HG02870 (cell line): ENCODE measurements around the gene COL16A1.

Source experiments
- ATAC-seq: cut with Tn5 transposase; IDR thresholded peaks from one replicate; pipeline ENCODE4 v1.9.1; 2021; ENCODE audit warnings: mild to moderate bottlenecking, moderate library complexity; ENCODE audit not compliant: unreplicated experiment

Gene COL16A1

DNA sequence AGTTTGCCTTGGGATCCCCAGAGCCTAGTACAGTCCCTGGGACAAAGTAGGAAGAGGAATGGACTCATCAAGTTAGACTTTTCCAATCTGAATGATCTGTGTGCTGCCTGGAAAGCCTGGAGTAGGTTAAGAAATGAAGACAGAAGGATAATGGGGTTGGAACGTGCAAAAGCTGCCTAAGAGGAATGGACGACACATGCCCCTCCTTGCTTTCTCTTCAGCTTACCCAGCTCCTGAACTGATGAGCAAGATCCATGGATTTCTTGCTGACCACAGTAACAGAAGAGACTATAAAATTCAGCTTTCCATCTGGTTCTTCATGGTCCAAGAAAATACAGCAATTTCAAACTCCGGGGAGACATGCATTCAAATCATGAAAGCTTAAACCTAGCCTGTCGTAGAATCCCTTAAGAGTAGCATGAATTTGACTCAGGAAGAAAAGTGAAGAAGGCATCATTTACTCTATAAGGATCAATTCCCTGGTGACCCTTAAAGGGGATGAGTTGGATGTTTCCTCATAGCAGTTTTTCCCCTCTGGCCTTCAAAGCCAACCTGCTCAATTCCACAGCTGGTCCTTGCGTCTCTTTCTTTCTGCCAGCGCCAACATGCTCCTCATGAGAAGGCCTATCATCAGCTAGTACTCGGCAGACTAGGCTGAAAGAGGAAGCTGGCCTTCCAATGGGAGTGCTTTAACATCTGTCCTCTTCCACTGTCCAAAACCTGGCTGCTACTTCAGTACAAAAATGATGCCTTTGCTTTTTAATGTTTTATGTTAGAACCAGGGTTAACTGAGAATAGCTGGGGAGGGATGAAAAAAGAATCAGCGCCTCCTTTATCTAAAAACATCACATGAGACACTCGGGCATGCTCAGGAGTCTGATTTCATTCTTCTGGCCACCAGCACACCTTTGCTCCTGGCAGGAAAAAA lies 53.4 kb downstream of the COL16A1 start:
- no peak for ATAC-seq

DNA sequence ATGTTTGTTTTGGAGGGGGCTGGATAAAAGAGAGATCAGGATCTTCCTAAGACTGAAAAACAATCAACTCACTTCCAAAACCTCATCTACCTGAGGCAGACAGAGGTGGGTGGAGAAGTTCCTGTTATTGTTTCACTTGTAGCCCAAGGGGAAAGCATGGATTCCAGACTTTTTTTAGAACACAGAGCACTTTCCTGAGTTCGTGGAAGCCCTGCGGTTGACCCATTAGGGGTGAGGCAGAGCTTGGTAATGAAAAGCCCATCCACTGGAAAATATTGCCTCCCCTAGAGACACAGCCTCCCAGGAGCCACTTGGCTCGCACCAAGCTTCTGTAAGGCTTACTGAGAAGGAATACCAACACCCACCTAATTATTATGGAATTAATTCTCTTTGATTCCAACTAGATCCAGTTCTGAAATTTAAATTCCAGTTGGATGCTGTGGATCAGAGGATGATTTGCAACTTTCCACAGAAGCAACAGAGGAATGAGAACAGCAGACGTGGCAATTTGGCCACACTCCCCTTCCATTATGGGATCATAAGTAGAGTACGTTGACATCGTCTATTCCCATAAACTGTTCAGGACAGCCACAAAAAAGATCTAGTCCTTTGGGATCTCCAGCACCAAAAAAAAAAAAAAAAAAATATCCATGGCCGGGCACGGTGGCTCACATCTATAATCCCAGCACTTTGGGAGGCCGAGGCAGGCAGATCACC lies 55.0 kb downstream of the COL16A1 start:
- no peak for ATAC-seq

DNA sequence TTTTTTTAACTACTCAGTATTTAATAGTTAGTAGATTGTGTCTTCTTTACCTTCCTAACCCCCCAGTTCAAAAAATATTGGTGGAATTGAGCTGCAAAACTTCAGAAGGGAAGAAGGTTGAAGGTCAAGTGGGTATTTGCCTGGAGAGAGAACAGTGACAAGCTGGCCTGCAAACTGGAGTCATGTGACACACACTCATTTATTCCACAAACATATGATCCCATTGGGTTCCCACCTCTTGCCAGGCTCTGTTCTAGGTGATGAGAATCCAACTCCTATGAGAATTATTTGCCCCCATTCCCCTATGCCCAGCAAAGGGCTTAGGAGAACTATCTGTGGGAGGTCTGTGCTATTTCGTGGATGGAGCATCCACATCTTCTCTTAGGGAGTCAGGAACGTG lies 55.6 kb downstream of the COL16A1 start:
- ATAC-seq = no peak

DNA sequence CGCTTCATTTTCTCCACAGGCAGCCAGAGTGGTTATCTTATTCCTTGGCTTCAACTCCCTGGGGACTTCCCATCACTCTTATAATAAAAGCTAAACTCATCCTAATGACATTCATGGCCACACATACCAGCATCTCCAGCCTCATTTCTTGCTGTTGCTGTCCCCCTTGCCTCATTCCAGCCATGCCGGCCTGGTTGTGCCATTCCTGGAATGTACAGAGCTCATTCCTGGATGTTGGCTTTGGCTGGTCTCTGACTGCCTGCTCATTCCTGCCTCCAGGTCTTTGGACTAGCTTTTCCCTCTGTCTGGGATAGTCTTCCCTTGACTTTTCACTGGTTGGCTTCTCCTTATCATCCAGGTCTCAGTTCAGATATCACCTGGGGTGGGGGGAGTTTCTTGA lies 56.7 kb downstream of the COL16A1 start:
- ATAC-seq = no peak

DNA sequence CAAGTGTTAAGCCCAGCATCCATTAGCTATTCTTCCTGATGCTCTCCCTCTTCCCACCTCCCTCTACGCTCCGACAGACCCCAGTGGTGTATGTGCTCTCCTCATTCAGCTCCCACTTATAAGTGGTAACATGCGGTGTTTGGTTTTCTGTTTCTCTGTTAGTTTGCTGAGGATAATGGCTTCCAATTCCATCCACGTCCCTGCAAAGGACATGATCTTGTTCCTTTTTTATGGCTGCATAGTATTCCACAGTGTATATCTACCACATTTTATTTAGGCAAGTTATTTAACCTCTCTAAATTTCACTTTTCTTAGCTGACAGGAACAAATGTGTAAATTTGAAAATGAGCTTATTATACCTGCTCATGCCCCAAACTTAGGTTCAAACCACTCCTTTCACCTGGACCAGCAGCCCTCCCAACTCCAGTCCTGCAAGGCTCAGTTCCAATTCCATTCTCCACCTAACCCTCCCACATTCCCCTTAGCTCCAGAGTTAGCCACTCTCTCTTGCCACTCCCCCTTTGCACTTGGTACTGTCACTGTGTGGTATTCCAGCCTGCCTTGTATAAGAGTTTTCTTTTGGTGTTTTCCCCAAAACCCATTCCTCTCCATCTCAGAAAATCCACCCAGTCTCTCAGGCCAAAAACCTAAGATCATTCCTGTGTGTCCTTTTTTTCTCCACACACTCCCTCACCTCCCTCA lies 57.4 kb downstream of the COL16A1 start:
- no peak for ATAC-seq

DNA sequence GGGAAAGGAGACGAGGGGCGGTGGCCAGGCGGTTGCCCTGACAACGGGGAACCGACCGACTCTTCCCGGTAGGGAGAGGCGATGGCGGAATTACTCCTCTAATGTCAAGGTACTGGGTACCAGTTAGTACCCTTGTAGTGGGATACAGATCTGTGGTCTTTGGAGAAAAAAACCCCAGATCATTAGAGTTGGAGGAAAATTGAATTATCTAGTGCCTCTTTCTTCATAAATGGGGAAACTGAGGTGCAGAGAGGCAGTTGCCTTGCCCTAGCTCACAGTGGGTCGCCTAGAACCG lies 58.6 kb downstream of the COL16A1 start:
- no peak for ATAC-seq

DNA sequence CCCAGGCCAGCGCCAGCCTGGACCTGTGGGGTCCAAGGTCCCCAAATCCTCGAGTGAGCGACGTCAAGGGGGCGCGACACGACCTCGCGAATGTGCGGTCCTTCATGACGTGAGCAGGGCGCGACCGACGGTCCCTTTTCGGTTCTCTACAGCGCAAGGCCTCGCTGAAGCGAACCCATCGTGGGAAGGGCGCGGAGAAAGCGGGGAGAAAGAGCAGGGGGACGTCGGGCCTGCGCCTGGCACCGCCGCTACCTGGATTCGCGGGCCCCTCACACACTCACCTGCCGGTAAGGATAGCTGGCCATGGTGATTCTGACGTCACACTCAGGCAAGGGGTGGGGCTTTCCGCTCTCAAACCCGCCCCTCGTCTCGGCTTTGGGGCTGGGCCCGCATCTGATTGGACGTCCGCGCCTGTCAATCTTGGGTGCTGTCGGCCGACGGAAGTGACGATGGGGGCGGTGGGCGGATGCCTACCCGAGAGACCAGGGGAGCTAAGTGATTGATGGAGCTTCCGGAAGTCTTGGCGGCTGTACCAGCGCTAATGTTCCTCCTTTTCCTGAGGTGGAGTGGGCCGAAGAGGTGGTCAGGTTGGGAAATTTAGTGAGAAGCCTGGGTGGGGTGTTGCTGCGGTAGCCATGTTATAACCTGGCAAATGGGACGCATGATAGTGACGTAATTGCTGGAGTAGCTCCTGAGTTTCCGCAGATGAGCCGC lies 59.1 kb downstream of the COL16A1 start, which contains the start of gene PEF1:
Gene PEF1 (minus strand): TSS at position 317 of the 714 bp plus-strand sequence. CDS start 12 bp downstream, at position 305.
- peak; percentile 90 for ATAC-seq

DNA sequence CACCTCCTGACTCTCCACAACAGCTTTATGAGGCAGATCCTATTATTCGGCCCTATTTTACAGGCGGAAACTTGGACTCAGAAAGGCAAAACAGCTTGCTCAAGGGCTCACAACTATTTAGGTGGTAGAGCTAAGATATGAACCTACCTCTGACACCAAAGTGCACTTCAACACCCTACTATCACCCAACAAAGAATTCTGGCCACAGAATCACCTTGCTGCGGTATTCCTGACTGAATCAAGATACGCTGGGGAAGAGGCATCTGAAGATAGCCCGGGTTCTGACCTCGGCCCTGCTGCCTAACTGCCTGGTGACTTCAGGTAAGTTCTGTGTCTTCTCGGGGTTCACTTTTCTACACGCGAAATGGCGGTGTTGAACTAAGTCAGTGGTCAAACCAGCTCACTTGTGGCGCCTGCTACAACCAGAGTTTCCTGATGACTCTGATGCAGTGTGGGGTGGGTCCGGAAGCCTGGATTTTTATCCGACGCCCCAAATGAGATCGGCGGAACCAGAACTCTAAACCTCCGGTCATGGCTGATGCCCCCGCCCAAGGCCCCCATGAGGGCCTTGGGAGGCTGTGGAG lies 59.7 kb downstream of the COL16A1 start:
- no peak for ATAC-seq

DNA sequence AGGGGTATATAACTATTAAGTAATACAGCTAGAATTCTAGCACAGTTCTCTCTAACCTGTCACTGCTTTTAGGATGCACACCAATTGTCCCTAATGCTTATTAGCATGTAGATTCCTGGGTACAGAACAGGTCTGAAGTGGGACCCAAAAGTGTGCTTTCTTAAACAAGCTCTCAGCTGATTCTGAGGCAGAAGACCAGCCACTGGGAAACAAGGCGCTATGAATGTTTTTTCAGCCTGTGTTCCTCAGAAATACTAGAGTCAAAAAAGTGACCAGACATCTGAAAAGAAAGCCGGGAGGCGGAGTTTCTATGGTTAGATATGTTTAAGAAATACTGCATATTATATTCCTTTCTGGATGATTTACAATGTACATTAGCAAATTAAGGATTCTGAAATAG lies 60.9 kb downstream of the COL16A1 start:
- ATAC-seq = no peak

DNA sequence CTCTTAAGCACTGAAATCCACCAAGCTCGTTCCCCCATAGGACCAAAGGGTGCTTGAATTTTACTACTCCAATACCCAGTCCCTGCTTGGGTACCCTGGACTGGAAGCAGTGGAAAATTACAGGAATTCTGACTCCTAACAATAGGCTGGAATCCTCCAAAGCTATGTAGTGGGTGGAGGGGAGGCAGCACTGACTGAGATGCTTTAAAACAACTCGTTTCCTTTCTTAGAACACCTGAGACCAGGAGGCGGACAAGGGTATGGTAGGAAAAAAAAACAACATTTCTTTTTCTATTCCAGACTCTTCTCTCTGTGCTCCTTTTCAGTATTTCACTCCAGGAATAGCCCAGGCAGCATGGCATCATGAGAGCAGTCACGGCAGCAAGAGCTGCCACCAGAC lies 61.5 kb downstream of the COL16A1 start:
- ATAC-seq = no peak

DNA sequence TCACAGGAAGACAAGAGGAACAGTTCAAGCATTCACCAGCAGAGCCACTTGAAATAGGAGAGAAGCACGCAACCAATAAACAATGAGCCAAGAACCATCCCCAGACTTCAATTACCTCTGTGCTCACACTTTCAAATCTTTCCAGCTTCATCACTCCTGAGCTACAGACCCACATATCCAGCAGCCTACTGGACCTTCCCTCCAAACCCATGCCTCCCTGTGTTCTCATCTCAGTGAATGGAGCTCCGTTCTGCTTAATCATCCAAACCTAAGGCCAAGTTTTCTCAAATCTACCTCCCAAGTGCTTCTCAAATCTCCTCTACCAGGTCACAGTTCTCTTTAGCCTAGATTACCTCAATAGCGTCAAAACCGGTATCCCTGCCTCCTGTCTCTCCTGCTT lies 62.9 kb downstream of the COL16A1 start:
- no peak for ATAC-seq

DNA sequence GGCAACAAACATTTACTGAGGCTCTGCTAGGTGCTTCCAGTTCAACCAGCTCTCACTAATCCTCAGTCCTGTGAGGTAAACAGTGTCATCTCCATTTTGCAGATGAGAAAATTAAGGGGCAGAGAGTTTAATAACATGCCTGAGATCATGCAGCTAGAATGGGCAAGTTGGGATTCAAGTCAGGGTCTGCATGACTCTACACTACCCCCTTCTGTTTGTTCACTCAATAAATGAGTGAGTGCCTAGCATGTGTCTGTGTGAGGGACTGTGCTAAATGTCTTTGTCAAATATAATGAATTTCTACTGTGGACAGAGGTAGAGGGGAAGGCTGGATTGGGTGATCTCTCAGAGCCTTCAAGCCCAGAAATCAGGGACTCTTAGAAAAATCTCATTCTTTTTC lies 63.6 kb downstream of the COL16A1 start:
- ATAC-seq = no peak

DNA sequence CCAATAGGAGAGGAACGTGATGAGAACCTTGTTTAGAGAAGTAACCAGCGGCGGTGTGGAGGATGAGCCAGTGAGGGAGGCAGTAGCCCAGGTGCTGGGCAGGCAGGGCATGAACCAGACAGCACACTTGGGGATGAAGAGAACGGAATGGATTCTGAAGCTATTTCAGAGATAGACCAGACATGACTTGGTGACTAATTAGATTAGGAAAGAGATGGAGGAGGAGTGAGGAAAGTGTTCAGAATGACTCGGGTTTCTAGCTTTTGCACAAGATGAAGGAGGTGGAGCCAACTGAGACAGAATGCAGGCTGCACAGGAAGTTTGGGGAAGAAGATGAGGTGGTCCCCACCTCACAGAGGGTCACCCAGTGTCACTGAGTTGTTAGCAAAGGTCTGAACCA lies 64.3 kb downstream of the COL16A1 start:
- ATAC-seq = no peak

DNA sequence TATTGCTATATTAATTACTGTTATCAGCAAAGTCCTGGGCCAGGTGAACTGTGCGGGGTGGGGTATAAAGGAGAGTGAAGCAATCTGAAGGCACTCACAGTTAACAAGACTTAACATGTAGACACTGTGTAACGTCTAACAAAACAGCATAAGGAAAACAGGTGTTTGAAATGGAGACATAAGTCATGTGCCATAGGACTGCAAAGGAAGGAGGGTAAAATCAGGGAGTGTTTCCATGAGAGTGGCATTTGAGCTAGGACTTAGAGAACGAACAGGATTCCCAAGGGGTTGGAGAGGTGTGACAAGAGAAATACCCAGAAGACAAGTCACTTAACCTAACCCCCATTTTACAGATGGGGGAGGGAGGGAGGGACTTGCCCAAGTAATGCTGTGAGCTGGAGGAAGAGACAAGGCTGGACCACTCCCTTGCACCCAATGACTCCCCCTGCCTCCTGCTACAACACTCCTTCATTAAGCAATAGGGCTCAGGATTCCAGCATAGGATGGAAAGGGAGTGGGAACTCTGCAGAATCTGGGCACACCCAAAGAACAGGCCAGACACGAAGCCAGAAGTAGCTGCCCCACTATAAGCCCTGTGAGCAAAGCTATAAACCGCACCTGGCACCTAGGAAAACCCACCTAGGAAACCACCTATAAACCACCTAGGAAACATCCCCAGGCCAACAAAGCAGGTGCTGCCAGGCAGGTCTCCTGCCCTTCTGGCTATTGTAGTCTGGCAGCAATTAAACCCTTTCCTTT lies 65.7 kb downstream of the COL16A1 start:
- no peak for ATAC-seq

DNA sequence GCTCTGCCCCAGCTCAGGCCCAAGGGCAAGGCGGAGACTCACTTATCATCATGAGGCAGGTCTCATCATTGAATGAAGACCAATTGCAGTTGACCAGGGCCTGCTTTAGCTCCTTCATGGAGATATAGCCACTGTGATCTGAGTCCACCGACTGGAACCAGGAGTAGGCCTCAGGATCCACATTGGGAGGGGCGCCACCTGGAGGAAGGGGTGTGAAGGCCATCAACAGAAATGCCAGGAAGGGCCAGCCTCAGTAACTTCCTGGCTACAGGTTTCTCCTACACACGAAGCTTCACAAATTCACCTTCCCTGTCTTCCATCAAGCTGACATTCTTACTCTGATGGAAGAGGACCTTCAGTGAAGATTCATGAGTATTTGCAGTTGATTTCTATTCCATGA lies 70.7 kb downstream of the COL16A1 start:
- no peak for ATAC-seq

DNA sequence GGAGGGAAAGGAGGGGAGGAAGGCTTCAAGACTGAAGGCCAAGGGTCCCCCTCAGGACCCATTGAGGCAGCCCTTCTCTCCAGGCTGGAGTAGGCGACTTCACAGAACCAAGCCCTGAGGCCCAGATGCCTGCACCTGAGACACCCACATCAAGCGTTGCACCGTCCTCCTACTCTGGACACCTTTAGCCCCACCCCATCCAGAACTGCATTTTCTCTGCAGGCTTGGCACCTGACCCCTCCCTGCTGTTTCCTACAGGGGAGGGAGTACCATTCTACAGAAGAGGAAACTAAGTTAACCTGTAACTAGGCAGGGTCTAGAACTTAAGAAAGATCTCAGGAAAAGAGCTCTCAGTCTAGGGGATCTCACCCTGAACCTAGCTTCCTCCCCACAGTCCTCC lies 71.2 kb downstream of the COL16A1 start:
- ATAC-seq = no peak

DNA sequence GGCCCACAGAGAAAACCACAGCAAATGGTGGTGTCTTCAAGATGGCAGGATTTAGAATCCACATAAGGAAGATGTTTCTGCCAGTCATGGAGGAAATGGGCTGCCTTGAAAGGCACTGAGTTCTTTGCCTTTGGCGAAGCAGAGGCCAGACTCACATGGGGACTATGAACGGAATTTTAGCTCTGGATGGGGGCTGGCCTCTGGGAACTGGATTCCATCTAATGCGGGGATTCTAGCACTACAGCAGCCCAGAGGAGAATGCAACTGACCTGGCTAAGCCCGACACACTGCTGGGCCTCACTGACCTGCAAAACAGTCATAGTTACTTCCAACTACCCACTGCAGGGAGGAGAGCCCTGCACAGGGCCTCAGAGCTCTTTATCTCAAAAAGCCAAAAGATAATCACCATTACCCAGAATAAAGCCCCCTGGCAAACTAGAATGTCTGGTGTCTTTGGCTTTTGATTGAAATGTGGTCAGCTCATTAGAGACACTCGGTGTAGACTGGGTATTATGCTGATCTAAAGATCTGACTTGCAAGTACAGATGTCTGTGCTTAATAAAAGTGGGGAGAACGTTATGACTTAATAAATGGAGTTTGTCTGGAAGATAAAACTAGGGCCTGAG lies 74.8 kb downstream of the COL16A1 start:
- ATAC-seq = no peak

DNA sequence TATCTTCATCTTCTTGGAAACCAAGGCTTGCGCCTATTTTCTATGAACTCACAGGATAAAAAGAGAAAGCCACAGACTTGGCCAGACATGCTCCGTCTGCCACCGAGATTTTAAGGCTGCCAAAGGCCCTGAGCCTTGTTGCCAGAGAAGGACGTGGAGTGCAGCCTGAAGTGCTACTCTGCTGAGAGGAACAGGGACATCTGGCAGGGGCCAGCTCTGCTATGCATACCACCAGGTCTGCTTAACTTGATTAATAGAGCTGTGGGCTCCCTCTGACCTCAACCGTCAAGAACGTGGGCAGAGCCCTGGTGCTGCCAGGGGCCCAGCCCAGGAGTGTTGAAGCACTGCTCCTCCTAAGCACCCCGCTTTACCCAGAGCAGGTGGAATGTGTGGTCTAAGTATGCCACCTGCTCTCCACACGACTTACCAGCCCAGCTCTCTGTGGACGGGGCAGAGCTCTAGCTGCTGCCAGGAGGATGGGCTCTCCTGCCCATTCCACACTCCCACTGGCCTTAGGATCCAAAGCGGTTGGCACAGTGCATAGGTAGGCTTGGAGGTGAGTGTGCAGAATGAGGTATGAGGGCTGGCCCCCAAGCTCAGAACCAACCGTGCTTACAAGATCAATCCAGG lies 75.8 kb downstream of the COL16A1 start:
- ATAC-seq = no peak

DNA sequence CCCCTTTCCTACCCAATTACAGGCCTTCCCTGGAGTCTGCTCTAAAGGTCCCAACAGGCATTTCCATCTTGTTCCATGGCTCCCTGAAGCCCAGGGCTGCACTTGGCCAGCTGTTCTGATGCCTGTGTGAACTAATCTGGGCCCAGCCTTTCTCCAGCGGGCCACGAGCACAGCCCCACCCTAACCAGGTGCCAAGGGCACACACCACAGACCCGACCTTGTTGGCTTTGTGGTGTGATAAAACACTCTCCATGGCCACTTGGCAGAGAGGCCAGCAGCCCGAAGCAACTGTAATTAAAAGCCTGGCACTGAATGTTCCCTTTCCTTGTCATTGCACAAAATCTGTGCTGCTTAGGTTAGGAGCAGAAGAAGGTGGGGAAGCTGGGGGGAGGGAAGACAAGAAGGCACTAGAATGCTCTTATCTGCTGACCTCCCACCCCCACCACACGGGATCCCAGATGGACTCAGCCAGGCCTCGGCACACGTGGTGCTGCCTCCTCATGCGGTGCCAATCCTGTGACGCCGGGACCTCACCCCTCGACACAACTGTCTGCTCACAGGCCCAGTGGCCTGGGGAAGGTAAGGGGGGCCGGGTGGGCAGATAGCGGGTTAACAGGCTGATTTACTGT lies 76.4 kb downstream of the COL16A1 start:
- no peak for ATAC-seq
